ENCODE results near the gene MC2R.

The MC2R gene

GRCh38 chr18:13894531-13894930 lies 20.8 kb downstream of the MC2R start:
- no peak for TF ChIP-seq POU6F1 (CRISPR knock-in tag; IDR thresholded peaks at IDR 0.05; ENCODE audit: borderline replicate concordance, low read depth)
- TF ChIP-seq ZNF8 (CRISPR knock-in tag; IDR thresholded peaks at IDR 0.05): no peak
- TF ChIP-seq ZNF70 (CRISPR knock-in tag; IDR thresholded peaks at IDR 0.05): no peak
- no peak for TF ChIP-seq ZFP3 (CRISPR knock-in tag; IDR thresholded peaks at IDR 0.05)
- TF ChIP-seq ZC3H10 (CRISPR knock-in tag; IDR thresholded peaks at IDR 0.05): no peak
- no peak for TF ChIP-seq ZNF565 (CRISPR knock-in tag; conservative IDR thresholded peaks at IDR 0.05; ENCODE audit: low read depth)
- no peak for TF ChIP-seq BACH2 (CRISPR knock-in tag; IDR thresholded peaks at IDR 0.05; ENCODE audit: borderline replicate concordance)
- no peak for TF ChIP-seq GLIS3 (CRISPR knock-in tag; IDR thresholded peaks at IDR 0.05)
- TF ChIP-seq TCF4 (CRISPR knock-in tag; IDR thresholded peaks at IDR 0.05; ENCODE audit: borderline replicate concordance): no peak
- no peak for TF ChIP-seq RARB (CRISPR knock-in tag; IDR thresholded peaks at IDR 0.05)
- TF ChIP-seq CSDC2 (CRISPR knock-in tag; IDR thresholded peaks at IDR 0.05): no peak
- no peak for TF ChIP-seq ARNTL (CRISPR knock-in tag; IDR thresholded peaks at IDR 0.05; ENCODE audit: borderline replicate concordance, low read depth)
- no peak for TF ChIP-seq PPARA (CRISPR knock-in tag; IDR thresholded peaks at IDR 0.05; ENCODE audit: borderline replicate concordance)
- no peak for TF ChIP-seq SNAI2 (CRISPR knock-in tag; IDR thresholded peaks at IDR 0.05)
- no peak for TF ChIP-seq OSR1 (CRISPR knock-in tag; IDR thresholded peaks at IDR 0.05)
- TF ChIP-seq ESRRG (CRISPR knock-in tag; IDR thresholded peaks at IDR 0.05): no peak
- ATAC-seq: no peak

GRCh38 chr18:13893418-13893760 lies 21.9 kb downstream of the MC2R start:
- TF ChIP-seq CSRNP3 (CRISPR knock-in tag; IDR thresholded peaks at IDR 0.05): no peak
- TF ChIP-seq PPARA (CRISPR knock-in tag; IDR thresholded peaks at IDR 0.05; ENCODE audit: borderline replicate concordance): no peak
- TF ChIP-seq ZFP30 (CRISPR knock-in tag; IDR thresholded peaks at IDR 0.05): no peak
- no peak for TF ChIP-seq TCF4 (CRISPR knock-in tag; IDR thresholded peaks at IDR 0.05; ENCODE audit: borderline replicate concordance)
- no peak for TF ChIP-seq RARB (CRISPR knock-in tag; IDR thresholded peaks at IDR 0.05)
- no peak for TF ChIP-seq POU6F1 (CRISPR knock-in tag; IDR thresholded peaks at IDR 0.05; ENCODE audit: borderline replicate concordance, low read depth)
- TF ChIP-seq SNAI2 (CRISPR knock-in tag; IDR thresholded peaks at IDR 0.05): no peak
- TF ChIP-seq OSR1 (CRISPR knock-in tag; IDR thresholded peaks at IDR 0.05): no peak
- no peak for TF ChIP-seq ZNF70 (CRISPR knock-in tag; IDR thresholded peaks at IDR 0.05)
- TF ChIP-seq BACH2 (CRISPR knock-in tag; IDR thresholded peaks at IDR 0.05; ENCODE audit: borderline replicate concordance): no peak
- TF ChIP-seq ZC3H10 (CRISPR knock-in tag; IDR thresholded peaks at IDR 0.05): no peak
- no peak for TF ChIP-seq ESRRG (CRISPR knock-in tag; IDR thresholded peaks at IDR 0.05)
- TF ChIP-seq GLIS3 (CRISPR knock-in tag; IDR thresholded peaks at IDR 0.05): no peak
- TF ChIP-seq CREB5 (CRISPR knock-in tag; IDR thresholded peaks at IDR 0.05; ENCODE audit: low read depth): no peak
- TF ChIP-seq ISL1 (CRISPR knock-in tag; IDR thresholded peaks at IDR 0.05): no peak
- no peak for ATAC-seq

- ATAC-seq: no peak
- TF ChIP-seq PPARA (CRISPR knock-in tag; IDR thresholded peaks at IDR 0.05; ENCODE audit: borderline replicate concordance): no peak
- TF ChIP-seq CSDC2 (CRISPR knock-in tag; IDR thresholded peaks at IDR 0.05): no peak
- no peak for TF ChIP-seq OSR1 (CRISPR knock-in tag; IDR thresholded peaks at IDR 0.05)
- TF ChIP-seq ARNTL (CRISPR knock-in tag; IDR thresholded peaks at IDR 0.05; ENCODE audit: borderline replicate concordance, low read depth): no peak
- TF ChIP-seq CSRNP3 (CRISPR knock-in tag; IDR thresholded peaks at IDR 0.05): no peak
- no peak for TF ChIP-seq TOX (CRISPR knock-in tag; IDR thresholded peaks at IDR 0.05; ENCODE audit: borderline replicate concordance)
- no peak for TF ChIP-seq ZFP3 (CRISPR knock-in tag; IDR thresholded peaks at IDR 0.05)
- no peak for TF ChIP-seq SNAI2 (CRISPR knock-in tag; IDR thresholded peaks at IDR 0.05)
- no peak for TF ChIP-seq POU6F1 (CRISPR knock-in tag; IDR thresholded peaks at IDR 0.05; ENCODE audit: borderline replicate concordance, low read depth)
- no peak for TF ChIP-seq ZC3H10 (CRISPR knock-in tag; IDR thresholded peaks at IDR 0.05)
- no peak for TF ChIP-seq TSHZ2 (CRISPR knock-in tag; IDR thresholded peaks at IDR 0.05)
- no peak for TF ChIP-seq ZFP30 (CRISPR knock-in tag; IDR thresholded peaks at IDR 0.05)
- TF ChIP-seq ESRRG (CRISPR knock-in tag; IDR thresholded peaks at IDR 0.05): no peak
- no peak for TF ChIP-seq ZNF565 (CRISPR knock-in tag; conservative IDR thresholded peaks at IDR 0.05; ENCODE audit: low read depth)
Observed at GRCh38 chr18:13892098-13892497, 23.2 kb downstream of the MC2R start.

Data from SK-N-SH treated with all-trans-retinoic acid at 6 μM for 48 hours (cell line).